Subcutaneous abdominal adipose tissue (tissue), 5 donors: Measurements from ENCODE around the gene BAK1.

Source experiments
- H3K27ac ChIP-seq: one replicate; pipeline ENCODE4 v1.7.0; 2013; ENCODE audit warnings: low read depth, mild to moderate bottlenecking, inconsistent platforms, low read length, moderate library complexity
- H3K27me3 ChIP-seq, 5 donors: one replicate each; pipeline ENCODE4 v1.7.0; 2013; ENCODE audit warnings: low read length in 5 of 5, inconsistent platforms in 1 of 5; ENCODE audit not compliant: control insufficient read depth in 5 of 5, insufficient read depth in 4 of 5
- H3K36me3 ChIP-seq, 5 donors: one replicate each; pipeline ENCODE4 v1.7.0; 2013; ENCODE audit warnings: low read length in 5 of 5; ENCODE audit not compliant: control insufficient read depth in 5 of 5, insufficient read depth in 5 of 5
- H3K4me1 ChIP-seq, 5 donors: one replicate each; pipeline ENCODE4 v1.7.0; 2013; ENCODE audit warnings: low read length in 5 of 5, mild to moderate bottlenecking in 3 of 5, moderate library complexity in 1 of 5; ENCODE audit not compliant: control insufficient read depth in 5 of 5, insufficient read depth in 5 of 5
- H3K4me3 ChIP-seq, 5 donors: one replicate each; pipeline ENCODE4 v1.7.0; 2013; ENCODE audit warnings: low read length in 5 of 5, low read depth in 1 of 5
- H3K9ac ChIP-seq, 5 donors: one replicate each; pipeline ENCODE4 v1.7.0; 2013; ENCODE audit warnings: low read length in 5 of 5, mild to moderate bottlenecking in 4 of 5, moderate library complexity in 3 of 5
- H3K9me3 ChIP-seq, 5 donors: one replicate each; pipeline ENCODE4 v1.7.0; 2013; ENCODE audit warnings: low read length in 5 of 5; ENCODE audit not compliant: control insufficient read depth in 5 of 5
- donor health status: healthy.
- donor health status: healthy.
- donor health status: healthy.
- donor health status: healthy.
- donor health status: healthy.

Gene BAK1

GRCh38 chr6:33579828-33580714 is at the start of gene BAK1:
Gene BAK1, minus strand, starts transcription at chr6:33580276. Its CDS starts 2,672 bp downstream, at chr6:33577604.
- H3K27me3 ChIP-seq: no peaks in the 10 kb centered on the region
- H3K9me3 ChIP-seq: no peaks in the 10 kb centered on the region
- H3K4me1 ChIP-seq: peaks cover 0 to 39% (median 31%) of the 10 kb centered on the region in 5 donors
- peak within 1 kb of the TSS; percentile 75 to 98 (median 95) for H3K9ac ChIP-seq
- H3K27ac ChIP-seq: peak within 1 kb of the TSS; percentile 82
- H3K36me3 ChIP-seq: peaks cover 0 to 22% (median 17%) of the 10 kb centered on the region in 5 donors
- H3K4me3 ChIP-seq: peak within 1 kb of the TSS; percentile 75 to 93 (median 90)

DNA sequence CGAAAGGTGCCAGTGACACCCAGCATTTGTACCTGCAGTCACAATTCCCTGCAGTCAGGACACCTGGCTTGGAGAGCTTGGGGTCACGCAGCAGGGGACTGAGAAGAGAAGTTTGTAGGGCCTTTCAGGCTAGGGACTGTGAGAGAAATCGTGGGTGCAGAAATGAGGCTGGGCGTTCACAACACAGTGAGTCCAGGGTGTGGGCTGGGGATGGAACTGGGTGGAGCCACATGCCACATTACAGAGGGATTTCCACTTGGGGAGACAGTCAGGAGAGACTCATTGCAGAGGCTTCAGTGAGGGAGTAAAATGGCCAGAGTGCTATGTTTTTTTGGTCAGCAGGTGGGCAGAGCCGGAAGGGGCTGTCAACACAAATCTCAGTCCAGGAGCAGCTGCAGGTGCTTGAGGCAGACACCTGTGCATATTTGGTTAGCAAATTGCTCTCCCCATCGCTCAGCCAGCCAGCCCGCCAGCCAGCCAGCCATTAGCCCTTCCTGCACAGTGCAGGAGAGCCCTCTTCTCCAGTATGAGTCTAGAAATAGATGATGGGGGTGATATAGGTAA is 48.4 kb upstream of the BAK1 start:
- Histone ChIP-seq H3K27ac (no peak overlapping the region), H3K4me1 (peaks cover 0 to 24% (median 12%) of the 10 kb centered on the region in 5 donors), H3K27me3 (peaks cover 0 to 10% (median 4%) of the 10 kb centered on the region in 5 donors), H3K9me3 (no peaks in the 10 kb centered on the region), H3K36me3 (no peaks in the 10 kb centered on the region), H3K4me3 (no peak overlapping the region), H3K9ac (no peak overlapping the region)

DNA sequence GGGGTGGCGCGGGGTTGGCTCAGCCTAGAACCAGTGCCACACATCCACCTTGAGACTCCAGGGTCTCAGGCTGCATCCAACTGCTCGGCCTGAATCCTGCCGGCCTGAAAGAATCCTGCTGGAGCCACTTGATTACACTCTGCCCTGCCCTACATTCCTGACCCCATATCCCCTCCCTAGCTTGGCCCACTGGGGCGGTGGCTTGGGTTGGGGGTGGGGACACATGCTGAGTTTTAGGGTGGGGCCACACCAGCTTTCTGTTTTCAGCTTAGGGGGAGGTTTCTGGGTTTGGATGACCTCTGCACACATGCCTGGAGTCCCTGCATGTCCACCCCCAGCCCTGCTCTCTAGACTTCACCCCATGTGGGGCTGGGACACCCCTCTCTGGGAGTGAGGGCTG is 47.8 kb upstream of the BAK1 start:
- Histone ChIP-seq H3K4me3 (no peak overlapping the region), H3K27ac (no peak overlapping the region), H3K9ac (no peak overlapping the region), H3K9me3 (no peaks in the 10 kb centered on the region), H3K36me3 (no peaks in the 10 kb centered on the region), H3K27me3 (peaks cover 0 to 11% (median 4%) of the 10 kb centered on the region in 5 donors), H3K4me1 (peaks cover 0 to 21% (median 7%) of the 10 kb centered on the region in 5 donors)

- Histone ChIP-seq H3K36me3 (no peaks in the 10 kb centered on the region), H3K4me3 (no peak overlapping the region), H3K9me3 (no peaks in the 10 kb centered on the region), H3K9ac (no peak overlapping the region), H3K4me1 (peaks cover 0 to 40% (median 28%) of the 10 kb centered on the region in 5 donors), H3K27ac (no peak overlapping the region), H3K27me3 (peaks cover 0 to 13% (median 10%) of the 10 kb centered on the region in 5 donors)
Observed at GRCh38 chr6:33624856-33625255, 44.8 kb upstream of the BAK1 start.

- Histone ChIP-seq H3K9ac (no peak overlapping the region), H3K27ac (no peak overlapping the region), H3K9me3 (no peaks in the 10 kb centered on the region), H3K4me1 (peaks cover 0 to 49% (median 28%) of the 10 kb centered on the region in 5 donors), H3K4me3 (no peak overlapping the region), H3K27me3 (peaks cover 0 to 13% (median 10%) of the 10 kb centered on the region in 5 donors), H3K36me3 (no peaks in the 10 kb centered on the region)
Observed at GRCh38 chr6:33623895-33624381, 43.9 kb upstream of the BAK1 start.

GRCh38 chr6:33622456-33623431 is 42.7 kb upstream of the BAK1 start:
- H3K9ac ChIP-seq: peak overlapping the region in 3 of 5 donors; percentile 26 to 69 (median 43)
- H3K36me3 ChIP-seq: no peaks in the 10 kb centered on the region
- H3K4me1 ChIP-seq: peaks cover 0 to 43% (median 25%) of the 10 kb centered on the region in 5 donors
- peak overlapping the region; percentile 62 for H3K27ac ChIP-seq
- H3K27me3 ChIP-seq: peaks cover 0 to 13% (median 10%) of the 10 kb centered on the region in 5 donors
- H3K4me3 ChIP-seq: peak overlapping the region; percentile 45 to 79 (median 67)
- no peaks in the 10 kb centered on the region for H3K9me3 ChIP-seq

- peak overlapping the region; percentile 62 for H3K27ac ChIP-seq
- H3K9me3 ChIP-seq: no peaks in the 10 kb centered on the region
- H3K9ac ChIP-seq: peak overlapping the region in 3 of 5 donors; percentile 64 to 69 (median 66)
- H3K27me3 ChIP-seq: peaks cover 0 to 13% (median 10%) of the 10 kb centered on the region in 5 donors
- peak overlapping the region; percentile 45 to 79 (median 67) for H3K4me3 ChIP-seq
- H3K4me1 ChIP-seq: peaks cover 0 to 40% (median 25%) of the 10 kb centered on the region in 5 donors
- H3K36me3 ChIP-seq: no peaks in the 10 kb centered on the region
Observed at GRCh38 chr6:33621711-33622388, 41.8 kb upstream of the BAK1 start.

DNA sequence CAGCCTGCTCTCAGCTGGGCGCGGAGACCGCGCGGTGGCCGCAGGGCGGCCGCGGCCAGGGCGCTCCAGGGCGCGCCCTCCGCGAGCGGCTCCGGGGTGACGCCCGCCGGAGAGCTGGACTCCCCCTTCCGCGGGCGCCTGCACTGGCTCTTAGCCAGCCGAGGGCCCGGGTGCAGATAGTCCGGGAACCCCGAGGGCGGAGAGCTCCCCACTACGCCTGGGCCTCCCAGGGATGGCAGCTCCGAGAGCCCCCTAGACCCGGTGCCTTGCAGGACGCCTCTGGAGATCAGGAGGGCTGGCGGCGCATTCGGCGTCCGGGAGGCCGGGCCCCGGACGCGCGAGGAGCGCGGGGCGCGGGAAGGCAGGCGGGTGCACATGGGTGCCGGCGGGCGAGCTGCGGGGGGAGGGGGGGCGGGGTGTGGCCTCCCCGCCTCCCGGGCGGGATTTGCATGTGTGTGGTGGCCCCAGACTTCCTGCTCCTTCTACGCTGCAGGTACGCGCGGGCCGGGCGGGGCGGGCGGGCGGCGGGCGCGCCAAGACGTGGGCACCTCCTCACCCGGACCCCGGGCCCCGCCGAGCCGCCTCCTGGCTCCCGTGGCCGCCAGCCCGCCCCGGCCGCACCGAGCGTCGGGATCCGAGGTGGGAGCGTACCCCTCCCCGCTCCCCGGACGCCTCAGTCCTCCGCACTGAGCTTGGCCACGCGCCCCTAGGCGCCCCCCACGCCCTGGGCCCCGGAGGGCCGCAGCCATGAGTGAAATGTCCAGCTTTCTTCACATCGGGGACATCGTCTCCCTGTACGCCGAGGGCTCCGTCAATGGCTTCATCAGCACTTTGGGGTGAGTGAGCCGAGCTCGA is 41.0 kb upstream of the BAK1 start, which contains the start of gene ITPR3:
ITPR3 (plus strand) TSS at position 467 of the 855 bp plus-strand sequence; CDS start at position 748, 281 bp downstream.
- peaks cover 0 to 40% (median 25%) of the 10 kb centered on the region in 5 donors for H3K4me1 ChIP-seq
- H3K27ac ChIP-seq: peak within 1 kb of the TSS; percentile 62
- H3K36me3 ChIP-seq: no peaks in the 10 kb centered on the region
- peaks cover 0 to 13% (median 10%) of the 10 kb centered on the region in 5 donors for H3K27me3 ChIP-seq
- peak within 1 kb of the TSS; percentile 16 to 73 (median 66) for H3K9ac ChIP-seq
- peak within 1 kb of the TSS; percentile 70 to 84 (median 75) for H3K4me3 ChIP-seq
- H3K9me3 ChIP-seq: no peaks in the 10 kb centered on the region
